Neutrophil (primary cell): ENCODE data around the gene RBFOX2.

Experiments
- H3K27ac ChIP-seq: fragments of 200-600 bp; sonication (generic); 2 replicates; pipeline ENCODE4 v1.5.1; 2016; ENCODE audit warnings: mild to moderate bottlenecking, moderate library complexity
- H3K27me3 ChIP-seq: fragments of 200-600 bp; sonication (generic); 2 replicates; pipeline ENCODE4 v1.6.0; 2016; ENCODE audit warnings: mild to moderate bottlenecking
- H3K36me3 ChIP-seq: fragments of 200-600 bp; sonication (generic); 2 replicates; pipeline ENCODE4 v1.5.1; 2017
- H3K4me1 ChIP-seq, 2 experiments: fragments of 200-600 bp in 1 of 2; sonication (generic) in 1 of 2; 1 replicate in 1 of 2; 2 replicates in 1 of 2; pipeline versions ENCODE4 v1.5.1 to v1.6.1; 2013 to 2016; ENCODE audit warnings: low read depth in 1 of 2, low read length in 1 of 2, mild to moderate bottlenecking in 1 of 2, moderate library complexity in 1 of 2; ENCODE audit not compliant: control insufficient read depth in 1 of 2, insufficient read depth in 1 of 2
- H3K4me3 ChIP-seq, 2 experiments: fragments of 200-600 bp in 1 of 2; sonication (generic) in 1 of 2; 1 replicate in 1 of 2; 2 replicates in 1 of 2; pipeline ENCODE4 v1.5.1; 2013 to 2016; ENCODE audit warnings: low read depth in 1 of 2, low read length in 1 of 2, mild to moderate bottlenecking in 1 of 2, moderate library complexity in 1 of 2
- H3K9me3 ChIP-seq: fragments of 200-600 bp; sonication (generic); 2 replicates; pipeline ENCODE4 v1.5.1; 2016
- CTCF ChIP-seq: fragments of 200-600 bp; sonication (generic); IDR thresholded peaks from 2 replicates; pipeline ENCODE4 v1.5.1; 2016; ENCODE audit warnings: antibody characterized with exemption

RBFOX2 gene

GRCh38 chr22:35852076-35852475, 176.5 kb downstream of the RBFOX2 start:
- Histone ChIP-seq H3K4me3 (no peak overlapping the region), H3K27ac (no peak overlapping the region), H3K4me1 (no peaks in the 10 kb centered on the region), H3K36me3 (no peaks in the 10 kb centered on the region), H3K27me3 (no peaks in the 10 kb centered on the region), H3K9me3 (no peaks in the 10 kb centered on the region)
- TF ChIP-seq CTCF: no peak

- Histone ChIP-seq H3K4me3 (no peak overlapping the region), H3K4me1 (no peaks in the 10 kb centered on the region), H3K27ac (no peak overlapping the region), H3K27me3 (no peaks in the 10 kb centered on the region), H3K9me3 (no peaks in the 10 kb centered on the region), H3K36me3 (no peaks in the 10 kb centered on the region)
- no peak for TF ChIP-seq CTCF
Measured at GRCh38 chr22:35850831-35851230, 177.8 kb downstream of the RBFOX2 start.

GRCh38 chr22:35846804-35847203, 181.8 kb downstream of the RBFOX2 start:
- no peak overlapping the region for H3K4me3 ChIP-seq
- H3K4me1 ChIP-seq: no peaks in the 10 kb centered on the region
- no peaks in the 10 kb centered on the region for H3K36me3 ChIP-seq
- H3K27me3 ChIP-seq: no peaks in the 10 kb centered on the region
- H3K27ac ChIP-seq: no peak overlapping the region
- no peak for TF ChIP-seq CTCF
- H3K9me3 ChIP-seq: no peaks in the 10 kb centered on the region

- Histone ChIP-seq H3K4me1 (peaks cover 0 to 7% of the 10 kb centered on the region in 2 experiments), H3K36me3 (no peaks in the 10 kb centered on the region), H3K4me3 (no peak overlapping the region), H3K27me3 (peaks cover 11% of the 10 kb centered on the region), H3K27ac (no peak overlapping the region), H3K9me3 (no peaks in the 10 kb centered on the region)
- no peak for TF ChIP-seq CTCF
Measured at GRCh38 chr22:35844886-35845285, 183.7 kb downstream of the RBFOX2 start.

GRCh38 chr22:35842954-35843353, 185.7 kb downstream of the RBFOX2 start:
- H3K27ac ChIP-seq: no peak overlapping the region
- peaks cover 26% of the 10 kb centered on the region for H3K27me3 ChIP-seq
- no peaks in the 10 kb centered on the region for H3K36me3 ChIP-seq
- no peak for TF ChIP-seq CTCF
- no peaks in the 10 kb centered on the region for H3K9me3 ChIP-seq
- H3K4me3 ChIP-seq: no peak overlapping the region
- H3K4me1 ChIP-seq: peaks cover 0 to 10% of the 10 kb centered on the region in 2 experiments

GRCh38 chr22:35842519-35842913, 186.1 kb downstream of the RBFOX2 start:
- Histone ChIP-seq H3K9me3 (no peaks in the 10 kb centered on the region), H3K27me3 (peaks cover 26% of the 10 kb centered on the region), H3K4me1 (peaks cover 0 to 10% of the 10 kb centered on the region in 2 experiments), H3K27ac (no peak overlapping the region), H3K36me3 (no peaks in the 10 kb centered on the region), H3K4me3 (no peak overlapping the region)
- no peak for TF ChIP-seq CTCF
